Sigmoid colon (tissue), 4 donors: ENCODE measurements around the gene BDH2.

Source experiments
- EP300 ChIP-seq, 4 donors: sonication (generic); formaldehyde crosslinking; IDR thresholded peaks; one replicate each; pipeline ENCODE4 v1.6.1; 2017; ENCODE audit warnings: antibody characterized with exemption in 4 of 4
- TF ChIP-seq, protein P1 (sequence below), 4 experiments: fragments of 450-650 bp in 3 of 4; fragments of 200-600 bp in 1 of 4; IDR thresholded peaks; one replicate each; pipeline ENCODE4 v1.5.1; 2016 to 2019; ENCODE audit warnings: antibody characterized with exemption in 4 of 4, mild to moderate bottlenecking in 3 of 4, moderate library complexity in 2 of 4

DNA sequence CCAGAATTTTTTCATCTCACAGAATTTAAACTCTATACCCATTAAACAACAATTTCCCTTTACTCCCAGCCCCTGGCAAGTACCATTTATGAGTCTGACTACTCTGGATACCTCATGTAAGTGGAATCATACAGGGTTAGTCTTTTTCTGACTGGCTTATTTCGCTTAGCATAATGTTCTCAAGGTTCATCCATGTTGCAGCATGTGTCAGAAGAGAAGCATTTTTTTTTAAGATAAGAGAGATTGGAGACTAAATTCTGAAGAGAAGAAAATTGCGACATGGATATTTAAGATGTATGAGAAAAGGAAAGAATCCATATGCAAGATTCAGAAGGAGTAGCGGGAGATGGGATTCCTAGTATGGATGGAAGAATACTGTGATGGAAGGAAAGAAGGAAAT lies 68.8 kb downstream of the BDH2 start:
- TF ChIP-seq, protein P1, sequence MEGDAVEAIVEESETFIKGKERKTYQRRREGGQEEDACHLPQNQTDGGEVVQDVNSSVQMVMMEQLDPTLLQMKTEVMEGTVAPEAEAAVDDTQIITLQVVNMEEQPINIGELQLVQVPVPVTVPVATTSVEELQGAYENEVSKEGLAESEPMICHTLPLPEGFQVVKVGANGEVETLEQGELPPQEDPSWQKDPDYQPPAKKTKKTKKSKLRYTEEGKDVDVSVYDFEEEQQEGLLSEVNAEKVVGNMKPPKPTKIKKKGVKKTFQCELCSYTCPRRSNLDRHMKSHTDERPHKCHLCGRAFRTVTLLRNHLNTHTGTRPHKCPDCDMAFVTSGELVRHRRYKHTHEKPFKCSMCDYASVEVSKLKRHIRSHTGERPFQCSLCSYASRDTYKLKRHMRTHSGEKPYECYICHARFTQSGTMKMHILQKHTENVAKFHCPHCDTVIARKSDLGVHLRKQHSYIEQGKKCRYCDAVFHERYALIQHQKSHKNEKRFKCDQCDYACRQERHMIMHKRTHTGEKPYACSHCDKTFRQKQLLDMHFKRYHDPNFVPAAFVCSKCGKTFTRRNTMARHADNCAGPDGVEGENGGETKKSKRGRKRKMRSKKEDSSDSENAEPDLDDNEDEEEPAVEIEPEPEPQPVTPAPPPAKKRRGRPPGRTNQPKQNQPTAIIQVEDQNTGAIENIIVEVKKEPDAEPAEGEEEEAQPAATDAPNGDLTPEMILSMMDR (IDR thresholded peaks at IDR 0.05), result no peak
- TF ChIP-seq EP300 (IDR thresholded peaks at IDR 0.05), result no peak
